Stimulated activated naive B cell treated with anti-CD40 and anti-IgM and Interleukin-4, amounts not matched to agents 10 μg/mL and 1 μg/mL and 100 μg/mL, for 72 hours (primary cell): ENCODE measurements around the gene FAM83B.

Source experiments
- ATAC-seq, 2 donors: fragments of 150-1000 bp; cut with Tn5 transposase; replicated peaks; 2 replicates each; pipeline ENCODE4 v1.10.0; 2021; ENCODE audit warnings: moderate library complexity in 1 of 2
- DNase-seq: peaks from one replicate; pipeline ENCODE4 v3.0.0; 2021
- H3K27ac Mint-ChIP-seq: one replicate; pipeline ENCODE4 v1.8.0; 2022; ENCODE audit warnings: mild to moderate bottlenecking, mixed read lengths
- H3K27me3 Mint-ChIP-seq, 2 donors: one replicate each; pipeline ENCODE4 v1.8.0; 2022; ENCODE audit warnings: mixed read lengths in 2 of 2
- H3K36me3 Mint-ChIP-seq, 2 donors: one replicate each; pipeline ENCODE4 v1.8.0; 2022; ENCODE audit warnings: mixed read lengths in 2 of 2, mild to moderate bottlenecking in 1 of 2
- H3K4me1 Mint-ChIP-seq, 2 donors: one replicate each; pipeline ENCODE4 v1.8.0; 2022; ENCODE audit warnings: mixed read lengths in 2 of 2, mild to moderate bottlenecking in 1 of 2
- H3K4me3 Mint-ChIP-seq, 2 donors: one replicate each; pipeline ENCODE4 v1.8.0; 2022; ENCODE audit warnings: mild to moderate bottlenecking in 2 of 2, mixed read lengths in 2 of 2, moderate library complexity in 1 of 2
- H3K9me3 Mint-ChIP-seq, 2 donors: one replicate each; pipeline ENCODE4 v1.8.0; 2022; ENCODE audit warnings: mixed read lengths in 2 of 2, mild to moderate bottlenecking in 1 of 2

Gene FAM83B

GRCh38 chr6:54846857-54847674 lies 495 bp downstream of the FAM83B start:
- Mint-ChIP-seq H3K9me3 (peaks cover 0 to 3% of the 10 kb centered on the region in 2 donors), H3K4me1 (no peaks in the 10 kb centered on the region), H3K4me3 (no peak overlapping the region), H3K27me3 (peaks cover 27 to 35% of the 10 kb centered on the region in 2 donors), H3K27ac (no peak overlapping the region), H3K36me3 (no peaks in the 10 kb centered on the region)
- ATAC-seq = no peak
- DNase-seq = no peak

GRCh38 chr6:54847799-54848597 lies 1.4 kb downstream of the FAM83B start:
- Mint-ChIP-seq H3K9me3 (peaks cover 0 to 3% of the 10 kb centered on the region in 2 donors), H3K4me1 (no peaks in the 10 kb centered on the region), H3K36me3 (no peaks in the 10 kb centered on the region), H3K4me3 (no peak overlapping the region), H3K27ac (no peak overlapping the region), H3K27me3 (peaks cover 27 to 35% of the 10 kb centered on the region in 2 donors)
- ATAC-seq = no peak
- DNase-seq = no peak

- DNase-seq (no peak), ATAC-seq (no peak)
- no peaks in the 10 kb centered on the region for H3K36me3 Mint-ChIP-seq
- H3K27ac Mint-ChIP-seq = no peak overlapping the region
- peaks cover 27 to 30% of the 10 kb centered on the region in 2 donors for H3K27me3 Mint-ChIP-seq
- H3K4me1 Mint-ChIP-seq = no peaks in the 10 kb centered on the region
- no peak overlapping the region for H3K4me3 Mint-ChIP-seq
- peaks cover 0 to 3% of the 10 kb centered on the region in 2 donors for H3K9me3 Mint-ChIP-seq
These were observed 3.5 kb downstream of the FAM83B start for GRCh38 chr6:54850114-54850513.

- no peaks in the 10 kb centered on the region for H3K4me1 Mint-ChIP-seq
- H3K27me3 Mint-ChIP-seq = no peaks in the 10 kb centered on the region
- DNase-seq (no peak), ATAC-seq (no peak)
- no peak overlapping the region for H3K27ac Mint-ChIP-seq
- peaks cover 0 to 1% of the 10 kb centered on the region in 2 donors for H3K9me3 Mint-ChIP-seq
- no peak overlapping the region for H3K4me3 Mint-ChIP-seq
- H3K36me3 Mint-ChIP-seq = no peaks in the 10 kb centered on the region
These were observed 9.6 kb downstream of the FAM83B start for GRCh38 chr6:54856129-54856528.

- Mint-ChIP-seq H3K27me3 (no peaks in the 10 kb centered on the region), H3K4me3 (no peak overlapping the region), H3K9me3 (no peaks in the 10 kb centered on the region), H3K4me1 (no peaks in the 10 kb centered on the region), H3K27ac (no peak overlapping the region), H3K36me3 (no peaks in the 10 kb centered on the region)
- DNase-seq (no peak), ATAC-seq (no peak)
These were observed 13.6 kb downstream of the FAM83B start for GRCh38 chr6:54860132-54860531.

- no peak overlapping the region for H3K27ac Mint-ChIP-seq
These were observed 14.2 kb downstream of the FAM83B start for GRCh38 chr6:54860739-54861138.

GRCh38 chr6:54861905-54862616 lies 15.5 kb downstream of the FAM83B start:
- no peak for DNase-seq
- Mint-ChIP-seq H3K36me3 (no peaks in the 10 kb centered on the region), H3K4me1 (no peaks in the 10 kb centered on the region), H3K27ac (no peak overlapping the region), H3K27me3 (no peaks in the 10 kb centered on the region), H3K9me3 (no peaks in the 10 kb centered on the region), H3K4me3 (no peak overlapping the region)
- ATAC-seq = no peak

More at GRCh38 chr6:54860739-54861138, 14.2 kb downstream of the FAM83B start:
- DNase-seq (no peak), ATAC-seq (no peak)
- Mint-ChIP-seq H3K9me3 (no peaks in the 10 kb centered on the region), H3K4me1 (no peaks in the 10 kb centered on the region), H3K27me3 (no peaks in the 10 kb centered on the region), H3K4me3 (no peak overlapping the region), H3K36me3 (no peaks in the 10 kb centered on the region)

GRCh38 chr6:54864272-54864671 lies 17.7 kb downstream of the FAM83B start:
- no peaks in the 10 kb centered on the region for H3K27me3 Mint-ChIP-seq
- H3K36me3 Mint-ChIP-seq = no peaks in the 10 kb centered on the region
- H3K27ac Mint-ChIP-seq = no peak overlapping the region
- H3K4me3 Mint-ChIP-seq = no peak overlapping the region
- no peak for ATAC-seq
- no peaks in the 10 kb centered on the region for H3K9me3 Mint-ChIP-seq
- no peak for DNase-seq
- no peaks in the 10 kb centered on the region for H3K4me1 Mint-ChIP-seq

GRCh38 chr6:54865091-54865631 lies 18.6 kb downstream of the FAM83B start:
- no peaks in the 10 kb centered on the region for H3K27me3 Mint-ChIP-seq
- H3K27ac Mint-ChIP-seq = no peak overlapping the region
- no peaks in the 10 kb centered on the region for H3K9me3 Mint-ChIP-seq
- no peaks in the 10 kb centered on the region for H3K36me3 Mint-ChIP-seq
- H3K4me3 Mint-ChIP-seq = no peak overlapping the region
- DNase-seq (no peak), ATAC-seq (no peak)
- no peaks in the 10 kb centered on the region for H3K4me1 Mint-ChIP-seq

GRCh38 chr6:54868556-54868955 lies 22.0 kb downstream of the FAM83B start:
- Mint-ChIP-seq H3K27ac (no peak overlapping the region), H3K9me3 (no peaks in the 10 kb centered on the region), H3K36me3 (no peaks in the 10 kb centered on the region), H3K27me3 (no peaks in the 10 kb centered on the region), H3K4me1 (no peaks in the 10 kb centered on the region), H3K4me3 (no peak overlapping the region)
- ATAC-seq = no peak
- DNase-seq = no peak

GRCh38 chr6:54873599-54873998 lies 27.0 kb downstream of the FAM83B start:
- Mint-ChIP-seq H3K27me3 (no peaks in the 10 kb centered on the region), H3K9me3 (no peaks in the 10 kb centered on the region), H3K36me3 (no peaks in the 10 kb centered on the region), H3K27ac (no peak overlapping the region), H3K4me3 (no peak overlapping the region), H3K4me1 (no peaks in the 10 kb centered on the region)
- DNase-seq (no peak), ATAC-seq (no peak)

GRCh38 chr6:54874349-54875048 lies 27.9 kb downstream of the FAM83B start:
- Mint-ChIP-seq H3K4me3 (no peak overlapping the region), H3K9me3 (no peaks in the 10 kb centered on the region), H3K4me1 (no peaks in the 10 kb centered on the region), H3K36me3 (no peaks in the 10 kb centered on the region), H3K27me3 (no peaks in the 10 kb centered on the region), H3K27ac (no peak overlapping the region)
- DNase-seq (no peak), ATAC-seq (no peak)

GRCh38 chr6:54875539-54875938 lies 29.0 kb downstream of the FAM83B start:
- Mint-ChIP-seq H3K36me3 (no peaks in the 10 kb centered on the region), H3K27ac (no peak overlapping the region), H3K4me3 (no peak overlapping the region), H3K27me3 (no peaks in the 10 kb centered on the region), H3K9me3 (no peaks in the 10 kb centered on the region), H3K4me1 (no peaks in the 10 kb centered on the region)
- DNase-seq = no peak
- ATAC-seq = no peak

GRCh38 chr6:54876365-54876764 lies 29.8 kb downstream of the FAM83B start:
- H3K27me3 Mint-ChIP-seq = no peaks in the 10 kb centered on the region
- no peak for DNase-seq
- ATAC-seq = no peak
- no peaks in the 10 kb centered on the region for H3K36me3 Mint-ChIP-seq
- no peaks in the 10 kb centered on the region for H3K9me3 Mint-ChIP-seq
- no peak overlapping the region for H3K27ac Mint-ChIP-seq
- H3K4me3 Mint-ChIP-seq = no peak overlapping the region
- H3K4me1 Mint-ChIP-seq = no peaks in the 10 kb centered on the region
